H1 (cell line): ENCODE data around the gene CX3CR1. TPM values are rescaled to one million over a fixed set of nuclear protein-coding genes. Genes with fewer than 3 reads are reported as not detected.

ENCODE experiments used
- CTCF ChIA-PET: fragments of 300-600 bp; sonication (Branson Sonifier 250); formaldehyde crosslinking; loops from one replicate; lab custom pipeline; 2021; ENCODE audit not compliant: partially characterized antibody; lab: Charles Lee
- POLR2A ChIA-PET: fragments of 300-600 bp; sonication (Branson Sonifier 250); formaldehyde crosslinking; loops from one replicate; lab custom pipeline; 2021; ENCODE audit warnings: inconsistent platforms; ENCODE audit not compliant: partially characterized antibody; lab: Charles Lee
- DNase-seq, 2 experiments: peaks; one replicate each; pipeline versions ENCODE4 v3.0.0 to v3.0.0-alpha.2; 2010 to 2022; ENCODE audit warnings: low spot score in 2 of 2, low read depth in 1 of 2, mixed read lengths in 1 of 2
- FAIRE-seq: peaks from 2 replicates; lab custom pipeline; 2011; peaks lifted over from hg19 to GRCh38; lab: Jason Lieb, UNC
- H2AFZ ChIP-seq: 2 replicates; pipeline ENCODE4 v1.8.1; 2012; ENCODE audit warnings: low read length, inconsistent platforms
- H2AK5ac ChIP-seq: 2 replicates; pipeline ENCODE4 v1.6.1; 2013; ENCODE audit warnings: low read depth, low read length
- H2BK120ac ChIP-seq: replicated peaks from 2 replicates; pipeline ENCODE3; 2013; ENCODE audit warnings: low read depth, low read length, inconsistent platforms
- H2BK12ac ChIP-seq: 2 replicates; pipeline ENCODE4 v1.6.1; 2013; ENCODE audit warnings: low read depth, low read length
- H2BK15ac ChIP-seq: 2 replicates; pipeline ENCODE4 v1.6.1; 2013; ENCODE audit warnings: low read length
- H2BK20ac ChIP-seq: 2 replicates; pipeline ENCODE4 v1.6.1; 2013; ENCODE audit warnings: low read length
- H2BK5ac ChIP-seq: 2 replicates; pipeline ENCODE4 v1.6.1; 2013; ENCODE audit warnings: low read depth, low read length
- H3K14ac ChIP-seq: 2 replicates; pipeline ENCODE4 v1.6.1; 2013; ENCODE audit warnings: inconsistent platforms; ENCODE audit not compliant: insufficient read length
- H3K18ac ChIP-seq: 2 replicates; pipeline ENCODE4 v1.6.1; 2013; ENCODE audit warnings: low read length; ENCODE audit errors: extremely low read depth
- H3K23ac ChIP-seq: 2 replicates; pipeline ENCODE4 v1.6.1; 2013; ENCODE audit warnings: inconsistent platforms; ENCODE audit not compliant: insufficient read length
- H3K23me2 ChIP-seq: 2 replicates; pipeline ENCODE4 v1.6.1; 2013; ENCODE audit warnings: low read depth, low read length
- H3K27ac ChIP-seq: 2 replicates; pipeline ENCODE4 v1.6.1; 2011; ENCODE audit warnings: low read depth, low read length, inconsistent platforms
- H3K27me3 ChIP-seq, 4 experiments: replicated peaks in 1 of 4; 1 replicate in 1 of 4; 2 replicates in 3 of 4; pipeline versions ENCODE4 v1.6.1 to v1.8.1; 2011 to 2013; ENCODE audit warnings: low read length in 3 of 4, mild to moderate bottlenecking in 3 of 4, inconsistent platforms in 2 of 4, mixed read lengths in 2 of 4, moderate library complexity in 1 of 4; ENCODE audit not compliant: control insufficient read depth in 3 of 4, insufficient read depth in 3 of 4; ENCODE audit errors: extremely low read depth in 1 of 4
- H3K36me3 ChIP-seq, 4 experiments: 2 replicates each; pipeline versions ENCODE4 v1.6.1 to v1.8.1; 2011 to 2013; ENCODE audit warnings: mild to moderate bottlenecking in 4 of 4, low read length in 3 of 4, moderate library complexity in 2 of 4, control low read depth in 1 of 4, inconsistent platforms in 1 of 4; ENCODE audit not compliant: insufficient read depth in 4 of 4, control insufficient read depth in 2 of 4
- H3K4ac ChIP-seq: replicated peaks from 2 replicates; pipeline ENCODE3; 2013; ENCODE audit warnings: low read length, low read depth, mixed read lengths, inconsistent platforms; ENCODE audit not compliant: insufficient read length
- H3K4me1 ChIP-seq, 4 experiments: replicated peaks in 1 of 4; 1 replicate in 1 of 4; 2 replicates in 3 of 4; pipeline versions ENCODE4 v1.6.1 to v1.8.1; 2011 to 2013; ENCODE audit warnings: low read length in 3 of 4, inconsistent platforms in 2 of 4, mixed read lengths in 1 of 4; ENCODE audit not compliant: insufficient read depth in 4 of 4, control insufficient read depth in 3 of 4
- H3K4me2 ChIP-seq, 2 experiments: 2 replicates each; pipeline versions ENCODE4 v1.6.1 to v1.8.1; 2011 to 2013; ENCODE audit warnings: low read depth in 2 of 2, low read length in 2 of 2, control low read depth in 1 of 2, inconsistent platforms in 1 of 2, mild to moderate bottlenecking in 1 of 2; ENCODE audit not compliant: insufficient read depth in 1 of 2
- H3K4me3 ChIP-seq, 4 experiments: fragments of 200-600, 300-600 bp in 1 of 4; sonication (generic), shearing (Covaris generic), sonication (Bioruptor Twin) in 1 of 4; 2 replicates each; pipeline versions ENCODE4 v1.5.1 to v1.8.1; 2011 to 2016; ENCODE audit warnings: low read length in 4 of 4, low read depth in 3 of 4, control low read depth in 2 of 4, inconsistent platforms in 2 of 4, mild to moderate bottlenecking in 2 of 4, mixed read lengths in 1 of 4, moderate library complexity in 1 of 4; ENCODE audit not compliant: insufficient read depth in 2 of 4; ENCODE audit errors: extremely low read depth in 1 of 4
- H3K56ac ChIP-seq: replicated peaks from 2 replicates; pipeline ENCODE3; 2013; ENCODE audit warnings: low read depth, mild to moderate bottlenecking, mixed read lengths, low read length, inconsistent platforms; ENCODE audit not compliant: insufficient read length
- H3K79me1 ChIP-seq: 2 replicates; pipeline ENCODE4 v1.6.1; 2013; ENCODE audit warnings: low read depth, low read length, control low read depth
- H3K79me2 ChIP-seq, 2 experiments: 2 replicates each; pipeline versions ENCODE4 v1.6.1 to v1.8.1; 2012 to 2013; ENCODE audit warnings: low read length in 2 of 2, mild to moderate bottlenecking in 2 of 2, inconsistent platforms in 1 of 2; ENCODE audit not compliant: insufficient read depth in 2 of 2, control insufficient read depth in 1 of 2
- H3K9ac ChIP-seq, 4 experiments: replicated peaks in 1 of 4; 1 replicate in 1 of 4; 2 replicates in 3 of 4; pipeline versions ENCODE4 v1.6.1 to v1.8.1; 2011 to 2013; ENCODE audit warnings: low read depth in 3 of 4, low read length in 3 of 4, control low read depth in 2 of 4, mild to moderate bottlenecking in 2 of 4, moderate library complexity in 2 of 4, inconsistent platforms in 1 of 4; ENCODE audit errors: extremely low read depth in 1 of 4
- H3K9me3 ChIP-seq, 2 experiments: 2 replicates each; pipeline versions ENCODE4 v1.6.1 to v1.8.1; 2012 to 2013; ENCODE audit warnings: mild to moderate bottlenecking in 2 of 2, moderate library complexity in 2 of 2, control low read depth in 1 of 2, inconsistent platforms in 1 of 2, low read depth in 1 of 2, low read length in 1 of 2, mixed read lengths in 1 of 2; ENCODE audit not compliant: insufficient read depth in 2 of 2
- H4K20me1 ChIP-seq, 2 experiments: replicated peaks in 1 of 2; 2 replicates each; pipeline versions ENCODE3 to v1.8.1; 2011 to 2013; ENCODE audit warnings: inconsistent platforms in 2 of 2, low read length in 2 of 2, mild to moderate bottlenecking in 1 of 2; ENCODE audit not compliant: insufficient read depth in 2 of 2, control insufficient read depth in 1 of 2
- H4K5ac ChIP-seq: 2 replicates; pipeline ENCODE4 v1.6.1; 2013; ENCODE audit warnings: low read length, low read depth, mixed read lengths, inconsistent platforms; ENCODE audit not compliant: insufficient read length
- H4K8ac ChIP-seq: 2 replicates; pipeline ENCODE4 v1.8.0; 2013; ENCODE audit warnings: mild to moderate bottlenecking, moderate library complexity, low read length, inconsistent platforms; ENCODE audit not compliant: insufficient read depth; ENCODE audit errors: extremely low read depth
- H4K91ac ChIP-seq: replicated peaks from 2 replicates; pipeline ENCODE3; 2013; ENCODE audit warnings: low read length, mixed read lengths, inconsistent platforms; ENCODE audit not compliant: insufficient read length
- CBX5 ChIP-seq: fragments of 300-800, 300-1000 bp; sonication (generic); IDR thresholded peaks from 2 replicates; pipeline ENCODE4 v1.7.1; 2016; ENCODE audit warnings: antibody characterized with exemption, low read length, low read depth
- CBX8 ChIP-seq: fragments of 300-800, 300-1000 bp; sonication (generic); IDR thresholded peaks from 2 replicates; pipeline ENCODE4 v1.7.1; 2016; ENCODE audit warnings: low read depth, low read length, borderline replicate concordance
- CEBPB ChIP-seq: IDR thresholded peaks from 2 replicates; pipeline ENCODE4 v1.6.1; 2012; ENCODE audit warnings: low read depth, low read length
- CHD2 ChIP-seq: IDR thresholded peaks from 2 replicates; pipeline ENCODE4 v1.6.1; 2012; ENCODE audit warnings: low read length, improper control_type of control experiment
- E2F6 ChIP-seq: IDR thresholded peaks from 2 replicates; pipeline ENCODE4 v1.6.1; 2012; ENCODE audit warnings: inconsistent platforms
- GABPA ChIP-seq: IDR thresholded peaks from 2 replicates; pipeline ENCODE4 v1.6.1; 2011; ENCODE audit warnings: mild to moderate bottlenecking, low read length, moderate library complexity, borderline replicate concordance; ENCODE audit not compliant: insufficient read depth
- NANOG ChIP-seq: IDR thresholded peaks from 2 replicates; pipeline ENCODE4 v1.6.1; 2011; ENCODE audit warnings: low read length, low read depth, mild to moderate bottlenecking, inconsistent platforms; ENCODE audit not compliant: insufficient read depth, poor library complexity, severe bottlenecking
- POU5F1 ChIP-seq: IDR thresholded peaks from 2 replicates; pipeline ENCODE4 v1.6.1; 2011; ENCODE audit warnings: low read depth, mild to moderate bottlenecking, low read length, moderate library complexity
- SIRT6 ChIP-seq: IDR thresholded peaks from one replicate; pipeline ENCODE4 v1.7.1; 2012; ENCODE audit warnings: low read length, inconsistent platforms
- TBP ChIP-seq: IDR thresholded peaks from 2 replicates; pipeline ENCODE4 v1.6.1; 2011; ENCODE audit warnings: low read depth, low read length, improper control_type of control experiment
- TEAD4 ChIP-seq: IDR thresholded peaks from 2 replicates; pipeline ENCODE4 v1.6.1; 2012; ENCODE audit warnings: low read depth, low read length, inconsistent platforms, mixed read lengths
- WGBS, 2 experiments: shearing (Covaris generic) in 1 of 2; methylation state at CpG; one replicate each; pipeline versions ENCODE4 v1.1.6 to v1.1.7; 2013 to 2015; ENCODE audit warnings: low lambda C conversion rate in 2 of 2, mixed read lengths in 2 of 2, inconsistent platforms in 1 of 2, low coverage in 1 of 2, missing lambda C conversion rate in 1 of 2; ENCODE audit not compliant: insufficient replicate concordance in 2 of 2, insufficient coverage in 1 of 2, insufficient read length in 1 of 2; ENCODE audit errors: extremely low coverage in 1 of 2, missing lambda C conversion rate in 1 of 2; 5-methylcytosine and 5-hydroxymethylcytosine counted together
- polyA plus RNA-seq, 7 experiments: library from polyadenylated mRNA; depleted of rRNA in 3 of 7; stranded (reverse) in 5 of 7; unstranded in 2 of 7; fragments of >200 nt in 5 of 7; fragments of 200-250 nt in 2 of 7; gene quantifications; 1 replicate in 5 of 7; 2 replicates in 1 of 7; 4 replicates in 1 of 7; pipeline versions ENCODE4 v1.2.1 to v1.2.3, GENCODE V29; 2011 to 2013; ENCODE audit warnings: missing spikeins in 2 of 7, mixed read lengths in 2 of 7
- total RNA-seq: library from RNA; stranded (reverse); fragmentation: NEBNext Ultra II Directional; extraction: Animal tissue kit (Norgen Biotek cat#: 25700); gene quantifications from 2 replicates; pipeline ENCODE4 v1.2.1, GENCODE V29; 2021

CX3CR1 gene
- total and polyA plus RNA-seq, 2 of the 8 experiments (the other 6 are each of a cell fraction or from before 2014, with no cell fraction given) = 0.08 TPM; not detected in 1

DNA sequence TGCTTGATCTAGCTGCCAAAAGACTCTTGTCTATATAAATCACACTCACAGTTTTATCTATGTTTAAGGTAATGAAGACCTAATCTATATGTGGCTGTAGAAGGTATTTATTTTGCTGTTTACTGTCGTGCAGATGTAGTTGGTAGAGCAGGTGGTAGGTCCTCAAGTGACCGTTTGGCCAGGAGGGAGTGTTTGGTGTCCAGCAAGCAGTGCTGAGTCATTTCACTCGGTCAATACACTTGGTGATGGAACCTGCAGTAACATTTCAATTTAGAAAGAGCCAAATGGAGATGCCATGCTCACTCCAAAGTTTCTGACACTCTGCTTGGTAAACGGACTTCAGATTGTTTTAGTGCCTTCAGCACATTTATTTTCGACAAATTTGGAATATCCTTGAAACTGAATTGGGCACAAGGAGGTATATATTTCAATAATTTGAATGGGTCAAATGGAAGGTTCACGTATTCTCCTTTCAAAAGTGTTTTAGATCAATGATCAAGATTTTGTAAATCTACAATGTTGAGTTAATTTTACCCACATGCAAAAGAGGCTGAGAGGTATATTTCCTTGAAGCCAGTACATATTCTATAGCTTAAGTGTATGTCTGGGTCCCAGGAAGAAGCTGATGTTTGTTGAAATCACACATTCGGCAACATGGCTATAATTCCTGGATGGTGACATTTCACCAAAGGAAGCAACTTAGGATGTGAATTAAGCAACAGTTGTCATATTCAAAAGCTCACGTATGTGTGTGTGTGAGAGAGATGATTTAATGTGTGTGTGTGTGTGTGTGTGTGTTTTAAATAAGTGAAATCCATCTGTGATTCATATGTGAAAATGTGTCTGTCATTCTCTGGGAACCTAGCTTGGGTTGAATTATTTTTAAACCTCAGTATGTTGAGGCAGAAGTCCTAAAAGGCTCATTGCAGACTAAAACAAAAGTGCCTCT lies 7.7 kb upstream of the CX3CR1 start:
- no peak overlapping the region for H3K56ac ChIP-seq
- ChIA-PET CTCF (interaction anchor here (0.5 to 30.1 kb wide), 52 partner anchors 9 to 1118 kb away, joined by 3 to 767 read pairs (median 6); partner anchors contain the start of genes CCR8, CX3CR1, GORASP1 and TTC21A), POLR2A (interaction anchor here (1.0 to 2.5 kb wide), 3 partner anchors 79 to 162 kb away, joined by 4 to 9 read pairs (median 5); no protein-coding TSS in a partner anchor)
- H3K4me3 ChIP-seq = no peak overlapping the region
- H2BK15ac ChIP-seq = no peak overlapping the region
- no peak overlapping the region for H4K91ac ChIP-seq
- H3K4me1 ChIP-seq = no peaks in the 10 kb centered on the region
- no peak overlapping the region for H3K14ac ChIP-seq
- DNase-seq (no peak), FAIRE-seq (no peak)
- H3K9me3 ChIP-seq = no peaks in the 10 kb centered on the region
- no peaks in the 10 kb centered on the region for H3K36me3 ChIP-seq
- no peak overlapping the region for H2BK5ac ChIP-seq
- no peaks in the 10 kb centered on the region for H3K23me2 ChIP-seq
- no peak overlapping the region for H2BK20ac ChIP-seq
- H3K27me3 ChIP-seq = no peaks in the 10 kb centered on the region
- 88% methylated on average over 8 of the region's 8 CpGs; no CpG with 5 or more reads in 1 of the 2 experiments for WGBS, 2 experiments
- no peak overlapping the region for H3K23ac ChIP-seq
- H3K9ac ChIP-seq = no peak overlapping the region
- H3K79me1 ChIP-seq = no peaks in the 10 kb centered on the region
- no peak overlapping the region for H3K4ac ChIP-seq
- H2AK5ac ChIP-seq = no peak overlapping the region
- no peak overlapping the region for H2AFZ ChIP-seq
- H4K8ac ChIP-seq = no peak overlapping the region
- H3K18ac ChIP-seq = no peak overlapping the region
- H3K27ac ChIP-seq = no peak overlapping the region
- H4K5ac ChIP-seq = no peak overlapping the region
- no peaks in the 10 kb centered on the region for H3K79me2 ChIP-seq
- no peak overlapping the region for H3K4me2 ChIP-seq
- no peaks in the 10 kb centered on the region for H4K20me1 ChIP-seq
- no peak overlapping the region for H2BK12ac ChIP-seq
- H2BK120ac ChIP-seq = no peak overlapping the region
- no peak for TF ChIP-seq E2F6
- no peak for TF ChIP-seq CHD2
- TF ChIP-seq SIRT6 = no peak
- no peak for TF ChIP-seq TEAD4
- no peak for TF ChIP-seq TBP
- TF ChIP-seq CBX5 = no peak
- TF ChIP-seq GABPA = no peak
- no peak for TF ChIP-seq CBX8
- no peak for TF ChIP-seq NANOG
- no peak for TF ChIP-seq CEBPB
- no peak for TF ChIP-seq POU5F1
